Heart right ventricle (tissue), 16 donors: Measurements from ENCODE around the gene PHF19. TPM values are rescaled to one million over a fixed set of nuclear protein-coding genes. Genes with fewer than 3 reads are reported as not detected.

ENCODE experiments used
- ATAC-seq, 8 donors: fragments of 200-7000 bp; cut with Tn5 transposase; one replicate each; pipeline ENCODE4 v1.9.1; 2020; ENCODE audit warnings: mild to moderate bottlenecking in 8 of 8, moderate library complexity in 8 of 8, moderate number of reproducible peaks in 1 of 8
- DNase-seq, 2 donors: peaks; one replicate each; pipeline ENCODE4 v3.0.0-alpha.2; 2020
- H3K27ac ChIP-seq, 10 donors: fragments of 200-600 bp; sonication (generic) in 2 of 10; one replicate each; pipeline versions ENCODE4 v1.5.0 to v1.8.0; 2020 to 2022; ENCODE audit warnings: mild to moderate bottlenecking in 3 of 10
- H3K27me3 ChIP-seq, 7 donors: fragments of 200-600 bp; one replicate each; pipeline ENCODE4 v1.8.0; 2021 to 2022; ENCODE audit warnings: mild to moderate bottlenecking in 2 of 7
- H3K36me3 ChIP-seq, 9 donors: fragments of 200-600 bp; sonication (generic) in 1 of 9; one replicate each; pipeline versions ENCODE4 v1.5.0 to v1.8.0; 2020 to 2022; ENCODE audit warnings: mild to moderate bottlenecking in 2 of 9
- H3K4me1 ChIP-seq, 9 donors: fragments of 200-600 bp; sonication (generic) in 1 of 9; one replicate each; pipeline versions ENCODE4 v1.5.0 to v1.8.0; 2020 to 2022; ENCODE audit warnings: mild to moderate bottlenecking in 4 of 9
- H3K4me3 ChIP-seq, 10 donors: fragments of 200-600 bp; sonication (generic) in 2 of 10; one replicate each; pipeline versions ENCODE4 v1.5.0 to v1.8.0; 2020 to 2022; ENCODE audit warnings: mild to moderate bottlenecking in 7 of 10, moderate library complexity in 2 of 10
- H3K9me3 ChIP-seq, 11 donors: fragments of 200-600 bp in 10 of 11; sonication (generic) in 2 of 11; one replicate each; pipeline versions ENCODE4 v1.5.0 to v1.8.0; 2013 to 2022; ENCODE audit warnings: mild to moderate bottlenecking in 2 of 11, control low read depth in 1 of 11, moderate library complexity in 1 of 11
- WGBS, 2 donors: extraction: QIAGEN DNeasy Blood & Tissue Kit; methylation state at CpG; one replicate each; pipeline ENCODE4 v1.1.7; 2013; ENCODE audit warnings: inconsistent platforms in 1 of 2; 5-methylcytosine and 5-hydroxymethylcytosine counted together
- intact Hi-C, 10 donors: fragments of 100-400 bp; cut with DNase I; formaldehyde crosslinking; loops; one replicate each; pipeline versions ENCODE4 v1.11.1 to v1.14.2; 2022
- polyA plus RNA-seq, 2 donors: library from polyadenylated mRNA; stranded (reverse); fragments of 200-250 nt; gene quantifications; one replicate each; pipeline ENCODE4 v1.2.3, GENCODE V29; 2013
- total RNA-seq, 10 donors: library from RNA; stranded (reverse); fragmentation: NEBNext Ultra II Directional in 3 of 10; extraction: Animal tissue kit (Norgen Biotek cat#: 25700) in 3 of 10; gene quantifications; one replicate each; pipeline versions ENCODE4 v1.2.1 to v1.2.4, GENCODE V29; 2021 to 2023
- TF ChIP-seq, protein P1 (sequence below), 9 donors: fragments of 200-600 bp; sonication (generic) in 2 of 9; IDR thresholded peaks; one replicate each; pipeline versions ENCODE4 v1.5.0 to v1.8.0; 2021 to 2022; ENCODE audit warnings: antibody characterized with exemption in 9 of 9, mild to moderate bottlenecking in 5 of 9, moderate library complexity in 1 of 9
- donor health status: Arrhythmogenic right ventricular cardiomyopathy.
- donor health status: ischemic (EF 13 %, LVEDD 7.1; RV severe dilation, severe dysfunction).
- donor health status: healthy with polysubstance abuse.
- donor health status: DM: no; HTN: yes; CAD: no.
- donor health status: DM: no; HTN: no; CAD: no.
- donor health status: ischemic (EF 25% LVEDD 6.9; RV normal size, moderate dysfunction).
- donor health status: ischemic (EF 25% LVEDD 5.7; RV mildly dilated, moderate dysfunction).
- donor health status: healthy.
- donor health status: DM: yes; HTN: yes; CAD: no.
- donor health status: Ischemic cardiomyopathy.
- donor health status: ischemic (EF 35%, LVEDD 5.7; RV mildly dilated, moderate dysfunction).
- donor health status: nonischemic (EF 11% LVEDD 7.7; RV severe dilation, severe dysfunction).
- donor health status: DM: yes; HTN: yes; CAD: no.
- donor health status: PGD.
- donor health status: ischemic (EF 29% LVEDD 5.4; RV normal size, mild dysfunction).
- donor health status: nonischemic (EF 23%, LVEDD 6.1; RV moderate dilation, normal function).

Gene PHF19
- total and polyA plus RNA-seq, 12 donors: 9.2 to 24.0 (median 12.8) TPM

DNA sequence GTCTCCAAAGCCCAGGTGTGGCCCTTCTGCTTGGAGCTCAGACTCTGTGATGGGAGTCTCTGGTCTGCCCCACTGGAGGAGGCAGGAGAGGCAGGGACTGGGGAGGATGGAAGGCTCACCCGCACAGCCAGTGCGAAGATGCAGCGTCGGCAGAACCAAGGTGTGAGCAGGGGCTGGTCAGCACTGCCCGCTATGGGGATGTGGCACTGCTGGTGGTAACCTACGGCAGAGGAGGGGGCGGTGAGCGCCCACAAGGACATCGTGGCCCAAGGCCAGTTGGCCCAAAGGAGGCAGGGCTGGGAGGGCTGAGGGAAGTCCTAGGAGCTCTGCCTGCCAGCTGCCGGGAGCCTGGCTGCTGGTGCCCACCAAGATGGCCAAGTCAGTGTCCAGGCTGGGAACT lies 7.3 kb downstream of the PHF19 start:
- intact Hi-C loops: loop anchor here in 5 of 10 donors (2.0 to 10.0 kb wide), 5 partner anchors 63 to 205 kb away; partner anchors contain the start of gene CNTRL (in 1 of the 5)
- ATAC-seq (no peak), DNase-seq (peak in 1 of 2 donors; percentile 19)
- H3K27me3 ChIP-seq: no peaks in the 10 kb centered on the region
- peaks cover 0 to 78% (median 0%) of the 10 kb centered on the region in 9 donors for H3K36me3 ChIP-seq
- H3K9me3 ChIP-seq: no peaks in the 10 kb centered on the region
- H3K4me1 ChIP-seq: peaks cover 0 to 18% (median 9%) of the 10 kb centered on the region in 9 donors
- TF ChIP-seq, protein P1, sequence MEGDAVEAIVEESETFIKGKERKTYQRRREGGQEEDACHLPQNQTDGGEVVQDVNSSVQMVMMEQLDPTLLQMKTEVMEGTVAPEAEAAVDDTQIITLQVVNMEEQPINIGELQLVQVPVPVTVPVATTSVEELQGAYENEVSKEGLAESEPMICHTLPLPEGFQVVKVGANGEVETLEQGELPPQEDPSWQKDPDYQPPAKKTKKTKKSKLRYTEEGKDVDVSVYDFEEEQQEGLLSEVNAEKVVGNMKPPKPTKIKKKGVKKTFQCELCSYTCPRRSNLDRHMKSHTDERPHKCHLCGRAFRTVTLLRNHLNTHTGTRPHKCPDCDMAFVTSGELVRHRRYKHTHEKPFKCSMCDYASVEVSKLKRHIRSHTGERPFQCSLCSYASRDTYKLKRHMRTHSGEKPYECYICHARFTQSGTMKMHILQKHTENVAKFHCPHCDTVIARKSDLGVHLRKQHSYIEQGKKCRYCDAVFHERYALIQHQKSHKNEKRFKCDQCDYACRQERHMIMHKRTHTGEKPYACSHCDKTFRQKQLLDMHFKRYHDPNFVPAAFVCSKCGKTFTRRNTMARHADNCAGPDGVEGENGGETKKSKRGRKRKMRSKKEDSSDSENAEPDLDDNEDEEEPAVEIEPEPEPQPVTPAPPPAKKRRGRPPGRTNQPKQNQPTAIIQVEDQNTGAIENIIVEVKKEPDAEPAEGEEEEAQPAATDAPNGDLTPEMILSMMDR (IDR thresholded peaks at IDR 0.05): no peak
- H3K27ac ChIP-seq: peak overlapping the region in 6 of 10 donors; percentile 80 to 89 (median 83)
- WGBS, 2 donors: 87 to 92% methylated on average over 10 of the region's 10 CpGs
- H3K4me3 ChIP-seq: no peak overlapping the region

DNA sequence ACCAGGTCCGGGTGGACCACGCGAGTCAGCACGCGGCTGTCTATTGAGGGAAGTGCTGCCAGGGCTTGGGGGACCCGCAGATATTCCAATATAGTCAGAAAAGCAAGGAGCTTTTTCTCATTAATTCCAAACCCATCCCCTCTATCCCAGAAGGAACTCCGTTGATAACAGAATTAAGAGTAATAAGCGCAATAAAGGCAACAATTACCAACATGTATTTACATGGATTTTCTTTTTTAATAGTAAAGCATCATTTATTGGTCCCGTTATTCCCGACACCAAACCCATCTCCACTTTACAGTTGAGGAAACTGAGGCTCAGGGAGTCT lies 7.7 kb downstream of the PHF19 start:
- peak overlapping the region in 9 of 10 donors; percentile 80 to 89 (median 82) for H3K27ac ChIP-seq
- H3K9me3 ChIP-seq: no peaks in the 10 kb centered on the region
- TF ChIP-seq, protein P1 (IDR thresholded peaks at IDR 0.05): peak in 2 of 9 donors; percentile 1 to 2
- H3K36me3 ChIP-seq: peaks cover 0 to 79% (median 0%) of the 10 kb centered on the region in 9 donors
- intact Hi-C loops: loop anchor here in 4 of 10 donors (2.0 to 5.0 kb wide), 3 partner anchors 63 to 68 kb away; no protein-coding TSS in a partner anchor
- no peaks in the 10 kb centered on the region for H3K27me3 ChIP-seq
- DNase-seq: no peak
- WGBS, 2 donors: 39 to 49% methylated on average over 10 of the region's 10 CpGs
- ATAC-seq: no peak
- H3K4me3 ChIP-seq: peak overlapping the region; percentile 43 to 77 (median 60)
- peaks cover 0 to 18% (median 9%) of the 10 kb centered on the region in 9 donors for H3K4me1 ChIP-seq

DNA sequence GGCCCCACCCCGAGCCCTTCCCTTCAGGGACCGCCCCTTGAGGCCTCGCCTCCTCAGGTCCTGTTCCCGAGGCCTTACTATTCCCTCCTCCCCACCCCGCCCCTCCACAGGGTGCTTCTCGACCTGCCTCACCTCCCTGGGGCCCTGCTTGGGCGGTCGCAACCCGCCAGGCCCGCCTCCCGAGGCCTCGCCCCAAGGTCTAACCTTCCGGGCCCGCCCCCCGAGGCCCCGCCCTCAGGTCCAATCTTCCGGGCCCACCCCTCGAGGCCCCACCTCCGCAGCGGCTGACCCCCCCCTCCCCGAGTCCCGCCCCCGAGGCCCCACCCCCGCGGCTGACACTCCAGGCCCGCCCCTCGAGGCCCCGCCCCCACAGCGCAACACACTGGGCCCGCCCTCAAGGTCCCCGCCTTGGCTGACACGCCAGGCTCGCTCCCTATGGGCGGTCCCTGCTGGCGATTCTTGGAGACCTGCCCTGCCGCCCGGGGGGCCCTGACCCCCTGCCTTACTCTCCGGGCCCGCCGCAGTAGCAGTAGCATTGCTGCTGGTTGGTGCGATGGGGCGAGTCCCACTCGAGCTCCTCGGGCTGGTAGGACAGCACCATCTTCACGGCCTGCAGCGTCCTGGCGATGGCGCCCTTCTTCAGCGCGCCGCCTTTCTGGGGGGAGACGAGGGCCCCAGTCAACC lies 8.2 kb downstream of the PHF19 start:
- intact Hi-C loops: loop anchor here in 4 of 10 donors (2.0 to 5.0 kb wide), 3 partner anchors 64 to 68 kb away; no protein-coding TSS in a partner anchor
- Histone ChIP-seq H3K27ac (peak overlapping the region; percentile 1 to 89 (median 82)), H3K27me3 (no peaks in the 10 kb centered on the region), H3K9me3 (no peaks in the 10 kb centered on the region), H3K36me3 (peaks cover 0 to 79% (median 0%) of the 10 kb centered on the region in 9 donors), H3K4me1 (peaks cover 0 to 18% (median 9%) of the 10 kb centered on the region in 9 donors), H3K4me3 (peak overlapping the region; percentile 43 to 77 (median 60))
- WGBS, 2 donors: 17 to 20% methylated on average over 50 to 52 of the region's 52 CpGs
- TF ChIP-seq, protein P1 (IDR thresholded peaks at IDR 0.05): peak in 7 of 9 donors; percentile 26 to 75 (median 62)
- peak; percentile 95 to 96 for DNase-seq
- peak; percentile 94 to 97 (median 95) for ATAC-seq

DNA sequence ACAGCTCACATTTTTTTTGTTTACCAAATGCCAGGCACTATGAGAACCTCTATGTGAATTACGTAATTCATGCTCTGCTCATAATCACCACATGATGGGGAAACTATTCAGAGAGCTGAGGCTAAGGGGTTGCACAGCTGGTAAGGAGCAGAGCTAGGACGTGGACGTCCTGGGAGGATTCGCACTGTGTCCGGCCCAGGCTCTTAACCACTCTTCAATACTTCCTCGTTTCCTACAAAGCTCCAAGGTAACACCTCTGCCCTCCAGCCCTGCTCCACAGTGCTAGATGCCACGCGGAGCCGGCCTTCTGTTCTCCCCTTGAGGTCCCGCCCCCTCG lies 8.7 kb downstream of the PHF19 start:
- Histone ChIP-seq H3K9me3 (no peaks in the 10 kb centered on the region), H3K27ac (peak overlapping the region; percentile 1 to 89 (median 80)), H3K4me3 (peak overlapping the region; percentile 19 to 77 (median 60)), H3K27me3 (no peaks in the 10 kb centered on the region), H3K36me3 (peaks cover 0 to 79% (median 0%) of the 10 kb centered on the region in 9 donors), H3K4me1 (peaks cover 0 to 18% (median 9%) of the 10 kb centered on the region in 9 donors)
- ATAC-seq (peak in 1 of 8 donors; percentile 14), DNase-seq (no peak)
- WGBS, 2 donors: 33 to 34% methylated on average over 11 of the region's 11 CpGs
- TF ChIP-seq, protein P1 (IDR thresholded peaks at IDR 0.05): peak in 1 of 9 donors; percentile 11
- intact Hi-C loops: loop anchor here in 4 of 10 donors (2.0 to 5.0 kb wide), 3 partner anchors 64 to 69 kb away; no protein-coding TSS in a partner anchor
